WTC11 (cell line): Measurements from ENCODE around the gene CYLD. TPM values are rescaled to one million over a fixed set of nuclear protein-coding genes. Genes with fewer than 3 reads are reported as not detected.

ENCODE experiments used
- ATAC-seq: fragments of 200-7000 bp; cut with Tn5 transposase; 2 replicates; pipeline ENCODE4 v1.10.0; 2021; ENCODE audit warnings: mild to moderate bottlenecking, moderate library complexity
- CTCF ChIA-PET: fragments of 300-600 bp; sonication (Branson Sonifier 250); formaldehyde crosslinking; loops from one replicate; lab custom pipeline; 2021; ENCODE audit warnings: antibody characterized with exemption; lab: Charles Lee
- POLR2A ChIA-PET: fragments of 350-600 bp; sonication (Branson Sonifier 250); formaldehyde crosslinking; loops from one replicate; lab custom pipeline; 2021; ENCODE audit warnings: antibody characterized with exemption; lab: Charles Lee
- DNase-seq: peaks from one replicate; pipeline ENCODE4 v3.0.0; 2021; ENCODE audit warnings: low spot score
- H3K27ac Mint-ChIP-seq: 2 replicates; pipeline ENCODE4 v1.8.0; 2021; ENCODE audit warnings: mixed read lengths
- H3K27me3 Mint-ChIP-seq: 2 replicates; pipeline ENCODE4 v1.8.0; 2021; ENCODE audit warnings: low read depth, mild to moderate bottlenecking, moderate library complexity, mixed read lengths
- H3K36me3 Mint-ChIP-seq: 2 replicates; pipeline ENCODE4 v1.8.0; 2021; ENCODE audit warnings: mixed read lengths
- H3K4me1 Mint-ChIP-seq: 2 replicates; pipeline ENCODE4 v1.8.0; 2022; ENCODE audit warnings: mixed read lengths
- H3K4me3 Mint-ChIP-seq: 2 replicates; pipeline ENCODE4 v1.8.0; 2021; ENCODE audit warnings: mild to moderate bottlenecking, moderate library complexity, mixed read lengths
- H3K9me3 Mint-ChIP-seq: 2 replicates; pipeline ENCODE4 v1.8.0; 2021; ENCODE audit warnings: mixed read lengths
- ESRRA ChIP-seq: sonication (generic); formaldehyde crosslinking; IDR thresholded peaks from 2 replicates; pipeline ENCODE4 v1.8.1; 2022; ENCODE audit warnings: mild to moderate bottlenecking, missing genetic modification reagents, borderline replicate concordance
- GRHL2 ChIP-seq: fragments of 250-450 bp; sonication (Bioruptor Pico); IDR thresholded peaks from 2 replicates; pipeline ENCODE4 v1.8.0; 2022; ENCODE audit warnings: mild to moderate bottlenecking, moderate library complexity; ENCODE audit not compliant: insufficient replicate concordance, severe bottlenecking
- JUN ChIP-seq: sonication (generic); formaldehyde crosslinking; IDR thresholded peaks from 2 replicates; pipeline ENCODE4 v1.8.0; 2023; ENCODE audit warnings: mild to moderate bottlenecking, missing genetic modification reagents
- OVOL2 ChIP-seq: fragments of 250-450 bp; sonication (Bioruptor Pico); IDR thresholded peaks from 2 replicates; pipeline ENCODE4 v1.9.0; 2021; ENCODE audit warnings: mild to moderate bottlenecking, borderline replicate concordance
- PRRX2 ChIP-seq: fragments of 250-450 bp; sonication (Bioruptor Pico); IDR thresholded peaks from 2 replicates; pipeline ENCODE4 v1.8.0; 2021; ENCODE audit warnings: mild to moderate bottlenecking
- RELA ChIP-seq: sonication (generic); formaldehyde crosslinking; IDR thresholded peaks from 2 replicates; pipeline ENCODE4 v1.8.1; 2022; ENCODE audit warnings: missing genetic modification reagents, mild to moderate bottlenecking, borderline replicate concordance
- TEAD1 ChIP-seq: sonication (generic); formaldehyde crosslinking; IDR thresholded peaks from 2 replicates; pipeline ENCODE4 v1.8.0; 2022; ENCODE audit warnings: mild to moderate bottlenecking, missing genetic modification reagents
- TEAD4 ChIP-seq: sonication (generic); formaldehyde crosslinking; IDR thresholded peaks from 2 replicates; pipeline ENCODE4 v1.8.0; 2022; ENCODE audit warnings: mild to moderate bottlenecking, missing genetic modification reagents
- TP53 ChIP-seq: sonication (generic); formaldehyde crosslinking; IDR thresholded peaks from 2 replicates; pipeline ENCODE4 v1.8.1; 2023; ENCODE audit warnings: mild to moderate bottlenecking, missing genetic modification reagents
- ZBTB21 ChIP-seq: sonication (generic); formaldehyde crosslinking; IDR thresholded peaks from 2 replicates; pipeline ENCODE4 v1.8.1; 2023; ENCODE audit warnings: mild to moderate bottlenecking, missing genetic modification reagents, borderline replicate concordance
- ZNF232 ChIP-seq: sonication (generic); formaldehyde crosslinking; IDR thresholded peaks from 2 replicates; pipeline ENCODE4 v1.8.0; 2022; ENCODE audit warnings: mild to moderate bottlenecking, missing genetic modification reagents
- ZNF263 ChIP-seq: sonication (generic); formaldehyde crosslinking; IDR thresholded peaks from 2 replicates; pipeline ENCODE4 v1.8.1; 2022; ENCODE audit warnings: low read depth, mild to moderate bottlenecking, moderate library complexity, missing genetic modification reagents
- ZNF671 ChIP-seq: fragments of 250-450 bp; sonication (Bioruptor Pico); IDR thresholded peaks from 2 replicates; pipeline ENCODE4 v1.8.0; 2021; ENCODE audit warnings: mild to moderate bottlenecking
- total RNA-seq: library from RNA; stranded (reverse); gene quantifications from 3 replicates; pipeline ENCODE4 v1.2.3, GENCODE V29; 2021
- TF ChIP-seq, protein P1 (sequence below): fragments of 200-600 bp; IDR thresholded peaks from 2 replicates; pipeline ENCODE4 v1.8.0; 2022; ENCODE audit warnings: antibody characterized with exemption
- TF ChIP-seq, protein P2 (sequence below): sonication (generic); formaldehyde crosslinking; IDR thresholded peaks from 2 replicates; pipeline ENCODE4 v1.8.0; 2023; ENCODE audit warnings: missing genetic modification reagents, mild to moderate bottlenecking, borderline replicate concordance
- TF ChIP-seq, protein P3 (sequence below): sonication (generic); formaldehyde crosslinking; IDR thresholded peaks from 2 replicates; pipeline ENCODE4 v1.8.1; 2023; ENCODE audit warnings: mild to moderate bottlenecking, missing genetic modification reagents
- TF ChIP-seq, protein P4 (sequence below): sonication (generic); formaldehyde crosslinking; IDR thresholded peaks from 2 replicates; pipeline ENCODE4 v1.8.0; 2022; ENCODE audit warnings: missing genetic modification reagents
- TF ChIP-seq, protein P5 (sequence below): sonication (generic); formaldehyde crosslinking; IDR thresholded peaks from 2 replicates; pipeline ENCODE4 v1.8.0; 2022; ENCODE audit warnings: mild to moderate bottlenecking, missing genetic modification reagents

CYLD gene
- total RNA-seq, 1 experiment from 2014 or later, result 10.8 TPM

DNA sequence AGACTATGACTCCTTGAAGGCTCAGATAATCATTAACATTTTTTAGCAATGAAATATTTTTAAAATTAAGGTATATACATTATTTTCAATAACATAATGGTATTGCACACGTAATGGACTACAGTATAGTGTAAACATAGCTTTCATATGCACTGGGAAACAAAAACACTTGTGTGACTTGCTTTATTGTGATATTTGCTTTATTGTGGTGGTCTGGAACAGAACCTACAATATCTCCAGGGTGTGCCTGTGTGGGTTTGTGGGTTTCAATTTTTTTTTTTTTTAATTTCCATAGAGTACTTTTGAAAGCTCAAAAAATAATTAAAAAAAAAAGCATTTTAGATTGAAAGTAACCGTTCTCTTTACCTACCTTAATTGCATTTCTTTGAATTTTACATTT is 25.3 kb downstream of the CYLD start (continued):
- TF ChIP-seq, protein P1, sequence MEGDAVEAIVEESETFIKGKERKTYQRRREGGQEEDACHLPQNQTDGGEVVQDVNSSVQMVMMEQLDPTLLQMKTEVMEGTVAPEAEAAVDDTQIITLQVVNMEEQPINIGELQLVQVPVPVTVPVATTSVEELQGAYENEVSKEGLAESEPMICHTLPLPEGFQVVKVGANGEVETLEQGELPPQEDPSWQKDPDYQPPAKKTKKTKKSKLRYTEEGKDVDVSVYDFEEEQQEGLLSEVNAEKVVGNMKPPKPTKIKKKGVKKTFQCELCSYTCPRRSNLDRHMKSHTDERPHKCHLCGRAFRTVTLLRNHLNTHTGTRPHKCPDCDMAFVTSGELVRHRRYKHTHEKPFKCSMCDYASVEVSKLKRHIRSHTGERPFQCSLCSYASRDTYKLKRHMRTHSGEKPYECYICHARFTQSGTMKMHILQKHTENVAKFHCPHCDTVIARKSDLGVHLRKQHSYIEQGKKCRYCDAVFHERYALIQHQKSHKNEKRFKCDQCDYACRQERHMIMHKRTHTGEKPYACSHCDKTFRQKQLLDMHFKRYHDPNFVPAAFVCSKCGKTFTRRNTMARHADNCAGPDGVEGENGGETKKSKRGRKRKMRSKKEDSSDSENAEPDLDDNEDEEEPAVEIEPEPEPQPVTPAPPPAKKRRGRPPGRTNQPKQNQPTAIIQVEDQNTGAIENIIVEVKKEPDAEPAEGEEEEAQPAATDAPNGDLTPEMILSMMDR, result no peak
- TF ChIP-seq, protein P2, sequence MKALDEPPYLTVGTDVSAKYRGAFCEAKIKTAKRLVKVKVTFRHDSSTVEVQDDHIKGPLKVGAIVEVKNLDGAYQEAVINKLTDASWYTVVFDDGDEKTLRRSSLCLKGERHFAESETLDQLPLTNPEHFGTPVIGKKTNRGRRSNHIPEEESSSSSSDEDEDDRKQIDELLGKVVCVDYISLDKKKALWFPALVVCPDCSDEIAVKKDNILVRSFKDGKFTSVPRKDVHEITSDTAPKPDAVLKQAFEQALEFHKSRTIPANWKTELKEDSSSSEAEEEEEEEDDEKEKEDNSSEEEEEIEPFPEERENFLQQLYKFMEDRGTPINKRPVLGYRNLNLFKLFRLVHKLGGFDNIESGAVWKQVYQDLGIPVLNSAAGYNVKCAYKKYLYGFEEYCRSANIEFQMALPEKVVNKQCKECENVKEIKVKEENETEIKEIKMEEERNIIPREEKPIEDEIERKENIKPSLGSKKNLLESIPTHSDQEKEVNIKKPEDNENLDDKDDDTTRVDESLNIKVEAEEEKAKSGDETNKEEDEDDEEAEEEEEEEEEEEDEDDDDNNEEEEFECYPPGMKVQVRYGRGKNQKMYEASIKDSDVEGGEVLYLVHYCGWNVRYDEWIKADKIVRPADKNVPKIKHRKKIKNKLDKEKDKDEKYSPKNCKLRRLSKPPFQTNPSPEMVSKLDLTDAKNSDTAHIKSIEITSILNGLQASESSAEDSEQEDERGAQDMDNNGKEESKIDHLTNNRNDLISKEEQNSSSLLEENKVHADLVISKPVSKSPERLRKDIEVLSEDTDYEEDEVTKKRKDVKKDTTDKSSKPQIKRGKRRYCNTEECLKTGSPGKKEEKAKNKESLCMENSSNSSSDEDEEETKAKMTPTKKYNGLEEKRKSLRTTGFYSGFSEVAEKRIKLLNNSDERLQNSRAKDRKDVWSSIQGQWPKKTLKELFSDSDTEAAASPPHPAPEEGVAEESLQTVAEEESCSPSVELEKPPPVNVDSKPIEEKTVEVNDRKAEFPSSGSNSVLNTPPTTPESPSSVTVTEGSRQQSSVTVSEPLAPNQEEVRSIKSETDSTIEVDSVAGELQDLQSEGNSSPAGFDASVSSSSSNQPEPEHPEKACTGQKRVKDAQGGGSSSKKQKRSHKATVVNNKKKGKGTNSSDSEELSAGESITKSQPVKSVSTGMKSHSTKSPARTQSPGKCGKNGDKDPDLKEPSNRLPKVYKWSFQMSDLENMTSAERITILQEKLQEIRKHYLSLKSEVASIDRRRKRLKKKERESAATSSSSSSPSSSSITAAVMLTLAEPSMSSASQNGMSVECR (CRISPR knock-in tag), result no peak
- TF ChIP-seq ZBTB21 (no peak), TEAD4 (no peak)

DNA sequence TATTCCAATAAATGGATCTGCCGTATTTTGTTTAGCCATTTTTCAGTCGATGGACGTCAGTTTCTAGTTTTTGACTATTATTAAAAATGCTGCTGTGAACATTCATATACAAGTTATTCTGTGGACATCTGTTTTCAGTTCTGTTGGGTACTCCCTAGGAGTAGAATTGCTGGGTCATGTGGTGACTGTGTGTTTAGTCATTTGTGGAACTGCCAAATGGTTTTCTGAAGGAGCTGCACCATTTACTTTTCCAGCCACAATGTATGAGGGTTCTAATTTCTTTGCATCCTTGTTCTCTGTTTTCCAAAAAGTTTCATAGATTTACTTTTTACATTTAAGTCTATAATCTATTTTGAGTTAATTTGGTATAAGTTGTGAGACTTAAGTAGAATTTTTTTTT is 29.5 kb downstream of the CYLD start:
- no peak overlapping the region for H3K27ac Mint-ChIP-seq
- POLR2A ChIA-PET, result interaction anchor here (0.5 kb wide), 1 partner anchor 197 kb away, joined by 3 read pairs; no protein-coding TSS in a partner anchor
- no peaks in the 10 kb centered on the region; the same call in 1 of the 2 replicates for H3K27me3 Mint-ChIP-seq
- H3K4me3 Mint-ChIP-seq, result no peak overlapping the region
- H3K9me3 Mint-ChIP-seq, result peaks cover 17% of the 10 kb centered on the region
- no peaks in the 10 kb centered on the region for H3K4me1 Mint-ChIP-seq
- CTCF ChIA-PET, result no interaction called here
- no peak for TF ChIP-seq TP53 (CRISPR knock-in tag)
- TF ChIP-seq TEAD4, result no peak
- TF ChIP-seq, protein P3, sequence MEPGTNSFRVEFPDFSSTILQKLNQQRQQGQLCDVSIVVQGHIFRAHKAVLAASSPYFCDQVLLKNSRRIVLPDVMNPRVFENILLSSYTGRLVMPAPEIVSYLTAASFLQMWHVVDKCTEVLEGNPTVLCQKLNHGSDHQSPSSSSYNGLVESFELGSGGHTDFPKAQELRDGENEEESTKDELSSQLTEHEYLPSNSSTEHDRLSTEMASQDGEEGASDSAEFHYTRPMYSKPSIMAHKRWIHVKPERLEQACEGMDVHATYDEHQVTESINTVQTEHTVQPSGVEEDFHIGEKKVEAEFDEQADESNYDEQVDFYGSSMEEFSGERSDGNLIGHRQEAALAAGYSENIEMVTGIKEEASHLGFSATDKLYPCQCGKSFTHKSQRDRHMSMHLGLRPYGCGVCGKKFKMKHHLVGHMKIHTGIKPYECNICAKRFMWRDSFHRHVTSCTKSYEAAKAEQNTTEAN (CRISPR knock-in tag), result no peak
- no peak for TF ChIP-seq ESRRA (CRISPR knock-in tag)
- no peak for TF ChIP-seq JUN (CRISPR knock-in tag)
- no peak for ATAC-seq
- DNase-seq, result no peak
- peaks cover 6% of the 10 kb centered on the region for H3K36me3 Mint-ChIP-seq

DNA sequence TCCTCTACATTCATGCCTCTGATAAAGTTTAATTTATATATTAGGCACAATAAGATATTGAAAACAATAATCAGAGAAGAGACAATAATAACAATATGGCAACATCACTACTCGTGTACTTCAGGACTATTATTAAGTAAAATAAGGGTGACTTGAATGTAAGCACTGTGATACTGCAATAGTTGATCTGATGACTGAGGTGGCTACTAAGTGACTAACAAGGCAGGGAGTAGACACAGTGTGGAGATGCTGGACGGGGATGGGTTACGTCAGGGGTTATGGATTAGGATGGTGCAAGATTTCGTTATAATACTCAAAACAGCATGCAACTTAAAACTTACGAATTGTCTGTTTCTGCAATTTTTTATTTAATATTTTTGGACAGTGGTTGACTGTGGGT is 32.5 kb downstream of the CYLD start:
- no peak for DNase-seq
- no peak overlapping the region for H3K27ac Mint-ChIP-seq
- CTCF ChIA-PET, result interaction anchor here (1.5 kb wide), 1 partner anchor 32 kb away, joined by 5 read pairs; no protein-coding TSS in a partner anchor
- ATAC-seq, result no peak
- H3K4me1 Mint-ChIP-seq, result no peaks in the 10 kb centered on the region
- no peak for TF ChIP-seq GRHL2
- TF ChIP-seq, protein P4, sequence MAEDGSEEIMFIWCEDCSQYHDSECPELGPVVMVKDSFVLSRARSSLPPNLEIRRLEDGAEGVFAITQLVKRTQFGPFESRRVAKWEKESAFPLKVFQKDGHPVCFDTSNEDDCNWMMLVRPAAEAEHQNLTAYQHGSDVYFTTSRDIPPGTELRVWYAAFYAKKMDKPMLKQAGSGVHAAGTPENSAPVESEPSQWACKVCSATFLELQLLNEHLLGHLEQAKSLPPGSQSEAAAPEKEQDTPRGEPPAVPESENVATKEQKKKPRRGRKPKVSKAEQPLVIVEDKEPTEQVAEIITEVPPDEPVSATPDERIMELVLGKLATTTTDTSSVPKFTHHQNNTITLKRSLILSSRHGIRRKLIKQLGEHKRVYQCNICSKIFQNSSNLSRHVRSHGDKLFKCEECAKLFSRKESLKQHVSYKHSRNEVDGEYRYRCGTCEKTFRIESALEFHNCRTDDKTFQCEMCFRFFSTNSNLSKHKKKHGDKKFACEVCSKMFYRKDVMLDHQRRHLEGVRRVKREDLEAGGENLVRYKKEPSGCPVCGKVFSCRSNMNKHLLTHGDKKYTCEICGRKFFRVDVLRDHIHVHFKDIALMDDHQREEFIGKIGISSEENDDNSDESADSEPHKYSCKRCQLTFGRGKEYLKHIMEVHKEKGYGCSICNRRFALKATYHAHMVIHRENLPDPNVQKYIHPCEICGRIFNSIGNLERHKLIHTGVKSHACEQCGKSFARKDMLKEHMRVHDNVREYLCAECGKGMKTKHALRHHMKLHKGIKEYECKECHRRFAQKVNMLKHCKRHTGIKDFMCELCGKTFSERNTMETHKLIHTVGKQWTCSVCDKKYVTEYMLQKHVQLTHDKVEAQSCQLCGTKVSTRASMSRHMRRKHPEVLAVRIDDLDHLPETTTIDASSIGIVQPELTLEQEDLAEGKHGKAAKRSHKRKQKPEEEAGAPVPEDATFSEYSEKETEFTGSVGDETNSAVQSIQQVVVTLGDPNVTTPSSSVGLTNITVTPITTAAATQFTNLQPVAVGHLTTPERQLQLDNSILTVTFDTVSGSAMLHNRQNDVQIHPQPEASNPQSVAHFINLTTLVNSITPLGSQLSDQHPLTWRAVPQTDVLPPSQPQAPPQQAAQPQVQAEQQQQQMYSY (CRISPR knock-in tag), result no peak
- TF ChIP-seq TEAD1, result no peak
- no peak for TF ChIP-seq ESRRA (CRISPR knock-in tag)
- TF ChIP-seq RELA (CRISPR knock-in tag), result no peak
- TF ChIP-seq ZNF671, result no peak
- TF ChIP-seq, protein P5, sequence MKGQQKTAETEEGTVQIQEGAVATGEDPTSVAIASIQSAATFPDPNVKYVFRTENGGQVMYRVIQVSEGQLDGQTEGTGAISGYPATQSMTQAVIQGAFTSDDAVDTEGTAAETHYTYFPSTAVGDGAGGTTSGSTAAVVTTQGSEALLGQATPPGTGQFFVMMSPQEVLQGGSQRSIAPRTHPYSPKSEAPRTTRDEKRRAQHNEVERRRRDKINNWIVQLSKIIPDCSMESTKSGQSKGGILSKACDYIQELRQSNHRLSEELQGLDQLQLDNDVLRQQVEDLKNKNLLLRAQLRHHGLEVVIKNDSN (CRISPR knock-in tag), result no peak
- TF ChIP-seq ZNF263 (CRISPR knock-in tag), result no peak
- no peak for TF ChIP-seq PRRX2 (CRISPR knock-in tag)
- no peak for TF ChIP-seq ZNF232 (CRISPR knock-in tag)
- TF ChIP-seq OVOL2 (CRISPR knock-in tag), result no peak
- TF ChIP-seq, all 79 proteins: peak for 0
- no peak overlapping the region for H3K4me3 Mint-ChIP-seq
- H3K36me3 Mint-ChIP-seq, result no peaks in the 10 kb centered on the region
- POLR2A ChIA-PET, result no interaction called here
- peaks cover 11% of the 10 kb centered on the region for H3K9me3 Mint-ChIP-seq
- no peaks in the 10 kb centered on the region; the same call in 1 of the 2 replicates for H3K27me3 Mint-ChIP-seq
